Liver (tissue), 9 donors: ENCODE data around the gene KCTD4. TPM values are rescaled to one million over a fixed set of nuclear protein-coding genes. Genes with fewer than 3 reads are reported as not detected.
A peak's percentile ranks its signal among the peaks of the same experiment; 100 is the strongest.

ENCODE experiments used
- DNase-seq: peaks from one replicate; pipeline ENCODE4 v3.0.0-alpha.2; 2017; ENCODE audit warnings: low spot score
- H3K27ac ChIP-seq, 2 donors: one replicate each; pipeline ENCODE4 v1.7.0; 2013; ENCODE audit warnings: inconsistent platforms in 2 of 2, low read length in 2 of 2, control low read depth in 1 of 2, low read depth in 1 of 2, mild to moderate bottlenecking in 1 of 2
- H3K27me3 ChIP-seq, 4 donors: one replicate each; pipeline versions ENCODE4 v1.6.1 to v1.7.0; 2013; ENCODE audit warnings: low read length in 3 of 4, inconsistent platforms in 1 of 4, mild to moderate bottlenecking in 1 of 4, moderate library complexity in 1 of 4; ENCODE audit not compliant: control insufficient read depth in 4 of 4, insufficient read depth in 4 of 4
- H3K36me3 ChIP-seq, 4 donors: one replicate each; pipeline versions ENCODE4 v1.6.1 to v1.7.0; 2013; ENCODE audit warnings: low read length in 3 of 4, mild to moderate bottlenecking in 3 of 4, low read depth in 1 of 4, moderate library complexity in 1 of 4; ENCODE audit not compliant: control insufficient read depth in 4 of 4, insufficient read depth in 3 of 4
- H3K4me1 ChIP-seq, 4 donors: one replicate each; pipeline versions ENCODE4 v1.6.1 to v1.7.0; 2013; ENCODE audit warnings: low read length in 3 of 4, mild to moderate bottlenecking in 3 of 4, moderate library complexity in 1 of 4; ENCODE audit not compliant: control insufficient read depth in 4 of 4, insufficient read depth in 4 of 4
- H3K4me3 ChIP-seq, 3 donors: one replicate each; pipeline versions ENCODE4 v1.6.1 to v1.7.0; 2013; ENCODE audit warnings: low read length in 3 of 3, control low read depth in 1 of 3, low read depth in 1 of 3, mild to moderate bottlenecking in 1 of 3
- H3K9ac ChIP-seq, 2 donors: one replicate each; pipeline ENCODE4 v1.7.0; 2013; ENCODE audit warnings: low read length in 2 of 2, mild to moderate bottlenecking in 2 of 2, moderate library complexity in 2 of 2, control low read depth in 1 of 2, low read depth in 1 of 2
- H3K9me3 ChIP-seq, 4 donors: one replicate each; pipeline versions ENCODE4 v1.6.1 to v1.7.0; 2013; ENCODE audit warnings: low read length in 3 of 4; ENCODE audit not compliant: control insufficient read depth in 4 of 4
- CTCF ChIP-seq: fragments of 150-350 bp; IDR thresholded peaks from 2 replicates; pipeline ENCODE4 v1.5.1; 2017; ENCODE audit warnings: improper control_type of control experiment, low read depth, low read length; ENCODE audit not compliant: missing input control
- EGR1 ChIP-seq, 2 donors: IDR thresholded peaks; 2 replicates each; pipeline ENCODE4 v1.6.1; 2016 to 2018; ENCODE audit warnings: antibody characterized with exemption in 2 of 2, low read depth in 2 of 2
- FOXA1 ChIP-seq: IDR thresholded peaks from 2 replicates; pipeline ENCODE4 v1.6.1; 2016; ENCODE audit warnings: antibody characterized with exemption
- FOXA2 ChIP-seq: IDR thresholded peaks from 2 replicates; pipeline ENCODE4 v1.6.1; 2016; ENCODE audit warnings: antibody characterized with exemption
- GABPA ChIP-seq, 2 donors: IDR thresholded peaks in 1 of 2; conservative IDR thresholded peaks in 1 of 2; 2 replicates each; pipeline ENCODE4 v1.6.1; 2016; ENCODE audit warnings: antibody characterized with exemption in 2 of 2, mild to moderate bottlenecking in 1 of 2, moderate library complexity in 1 of 2
- HNF4A ChIP-seq, 2 donors: conservative IDR thresholded peaks; 2 replicates each; pipeline ENCODE4 v1.6.1; 2016; ENCODE audit warnings: antibody characterized with exemption in 2 of 2, mild to moderate bottlenecking in 2 of 2
- HNF4G ChIP-seq: IDR thresholded peaks from 2 replicates; pipeline ENCODE4 v1.6.1; 2016; ENCODE audit warnings: antibody characterized with exemption
- JUND ChIP-seq, 2 donors: IDR thresholded peaks; 2 replicates each; pipeline ENCODE4 v1.6.1; 2016; ENCODE audit warnings: antibody characterized with exemption in 2 of 2
- MAX ChIP-seq: IDR thresholded peaks from 2 replicates; pipeline ENCODE4 v1.6.1; 2016; ENCODE audit warnings: antibody characterized with exemption
- NR2F2 ChIP-seq: IDR thresholded peaks from 2 replicates; pipeline ENCODE4 v1.6.1; 2016; ENCODE audit warnings: antibody characterized with exemption
- RAD21 ChIP-seq, 2 donors: IDR thresholded peaks; 2 replicates each; pipeline ENCODE4 v1.6.1; 2016; ENCODE audit warnings: antibody characterized with exemption in 2 of 2, mild to moderate bottlenecking in 2 of 2
- RXRA ChIP-seq, 2 donors: IDR thresholded peaks; 2 replicates each; pipeline ENCODE4 v1.6.1; 2017 to 2018; ENCODE audit warnings: antibody characterized with exemption in 2 of 2, mild to moderate bottlenecking in 1 of 2
- SP1 ChIP-seq: IDR thresholded peaks from 2 replicates; pipeline ENCODE4 v1.6.1; 2018; ENCODE audit warnings: antibody characterized with exemption, mild to moderate bottlenecking
- TAF1 ChIP-seq: conservative IDR thresholded peaks from 2 replicates; pipeline ENCODE4 v1.6.1; 2016; ENCODE audit warnings: antibody characterized with exemption, mild to moderate bottlenecking
- YY1 ChIP-seq: IDR thresholded peaks from 2 replicates; pipeline ENCODE4 v1.6.1; 2016; ENCODE audit warnings: antibody characterized with exemption, mild to moderate bottlenecking
- ZBTB33 ChIP-seq: IDR thresholded peaks from 2 replicates; pipeline ENCODE4 v1.6.1; 2016; ENCODE audit warnings: antibody characterized with exemption
- WGBS: extraction: QIAGEN DNeasy Blood & Tissue Kit; methylation state at CpG from one replicate; pipeline ENCODE4 v1.1.7; 2013; 5-methylcytosine and 5-hydroxymethylcytosine counted together
- polyA plus RNA-seq, 2 donors: library from polyadenylated mRNA; stranded (reverse) in 1 of 2; unstranded in 1 of 2; fragments of 200-250 nt in 1 of 2; fragments of >200 nt in 1 of 2; fragmentation: Nextera tagmentation in 1 of 2; extraction: Ambion mirVana in 1 of 2; gene quantifications; one replicate each; pipeline versions ENCODE4 v1.2.1 to v1.2.3, GENCODE V29; 2013 to 2015
- total RNA-seq, 2 donors: library from RNA; depleted of rRNA; stranded (reverse); fragments of >200 nt; gene quantifications; one replicate each; pipeline ENCODE4 v1.2.3, GENCODE V29; 2014
- TF ChIP-seq, protein P1 (sequence below): IDR thresholded peaks from 2 replicates; pipeline ENCODE4 v1.6.1; 2016; ENCODE audit warnings: antibody characterized with exemption
- TF ChIP-seq, protein P2 (sequence below): IDR thresholded peaks from 2 replicates; pipeline ENCODE4 v1.6.1; 2016; ENCODE audit warnings: antibody characterized with exemption, mild to moderate bottlenecking
- donor health status: healthy.
- donor health status: healthy.
- donor health status: healthy.
- donor health status: healthy.
- donor health status: healthy.

The KCTD4 gene
- total and polyA plus RNA-seq, 4 donors = 0.19 TPM; not detected in 3

DNA sequence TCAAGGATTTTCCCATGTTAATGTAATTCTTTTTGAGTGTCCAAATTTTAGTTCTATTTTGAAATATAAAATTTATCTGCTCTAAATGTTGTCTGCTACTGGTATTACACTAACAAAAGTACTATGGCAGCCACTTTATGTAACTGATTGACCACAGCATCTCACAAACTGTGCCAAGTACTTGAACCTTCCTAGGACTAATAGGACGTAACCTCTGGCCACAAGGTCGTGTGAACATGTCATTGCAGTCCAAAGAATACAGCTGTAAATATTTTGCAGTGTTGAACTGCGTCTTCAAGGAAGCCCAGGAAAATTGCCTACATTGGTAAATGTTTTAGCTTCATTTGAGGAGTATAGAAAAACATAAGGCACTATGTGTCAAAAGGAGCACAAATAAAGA is 1.9 kb downstream of the KCTD4 start (continued):
- TF ChIP-seq, protein P1, sequence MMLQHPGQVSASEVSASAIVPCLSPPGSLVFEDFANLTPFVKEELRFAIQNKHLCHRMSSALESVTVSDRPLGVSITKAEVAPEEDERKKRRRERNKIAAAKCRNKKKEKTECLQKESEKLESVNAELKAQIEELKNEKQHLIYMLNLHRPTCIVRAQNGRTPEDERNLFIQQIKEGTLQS = no peak
- TF ChIP-seq SP1 (no peak), HNF4A (conservative IDR thresholded peaks at IDR 0.05) (peak in 1 of 2 donors; percentile 45), ZBTB33 (no peak), HNF4G (no peak)

DNA sequence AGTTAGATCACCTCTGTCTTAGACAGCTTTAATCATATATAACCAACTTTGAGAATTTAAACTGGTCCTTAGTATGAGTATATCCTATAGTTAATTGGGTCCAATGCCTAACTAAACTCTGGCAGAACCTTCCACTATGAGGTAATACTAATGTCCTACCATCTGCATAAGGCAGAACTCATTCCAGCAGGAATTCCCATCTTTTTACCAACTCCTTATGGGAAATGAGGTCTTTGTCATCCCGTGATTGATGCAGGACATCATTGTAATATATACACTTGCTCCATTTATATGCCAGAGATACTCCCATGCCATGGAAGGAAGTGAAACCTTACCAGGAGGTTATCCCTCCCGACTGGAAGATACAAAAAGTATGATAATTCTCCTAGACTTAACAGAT is 2.8 kb downstream of the KCTD4 start:
- H3K27me3 ChIP-seq = no peaks in the 10 kb centered on the region
- no peaks in the 10 kb centered on the region for H3K9me3 ChIP-seq
- peaks cover 0 to 17% (median 12%) of the 10 kb centered on the region in 4 donors for H3K4me1 ChIP-seq
- no peak overlapping the region for H3K4me3 ChIP-seq
- TF ChIP-seq FOXA2 = no peak
- TF ChIP-seq, protein P1 = no peak
- no peak for TF ChIP-seq SP1
- no peak for TF ChIP-seq TAF1
- H3K9ac ChIP-seq = no peak overlapping the region
- 89% methylated on average over 2 of the region's 2 CpGs for WGBS
- no peaks in the 10 kb centered on the region for H3K36me3 ChIP-seq
- DNase-seq = no peak
- H3K27ac ChIP-seq = no peak overlapping the region

DNA sequence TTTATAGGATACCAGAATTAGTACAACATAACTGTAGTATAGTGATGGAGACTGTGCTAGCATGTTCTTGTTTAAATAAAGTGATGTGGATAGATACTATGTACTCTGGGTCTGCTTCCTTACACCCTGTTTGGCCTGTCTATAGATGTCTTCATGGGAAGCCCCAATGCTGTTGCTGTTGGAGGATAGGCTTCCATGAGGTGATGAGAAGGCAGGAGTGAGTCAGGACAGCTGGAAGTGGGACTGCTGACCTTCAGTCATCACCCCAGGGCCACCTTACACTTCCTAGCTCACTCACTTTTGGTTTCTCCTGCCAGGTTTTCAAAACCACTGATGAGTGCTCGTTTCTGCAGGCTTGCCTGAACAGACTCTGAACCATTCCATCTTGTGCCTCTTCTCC is 4.2 kb downstream of the KCTD4 start:
- DNase-seq = no peak
- TF ChIP-seq FOXA2 (no peak), EGR1 (IDR thresholded peaks at IDR 0.05; ENCODE audit: low read depth in 2 of 2) (no peak), RAD21 (IDR thresholded peaks at IDR 0.05) (no peak), CTCF (no peak), NR2F2 (no peak), TAF1 (no peak), GABPA (IDR thresholded peaks at IDR 0.05 in 1 of 2, conservative IDR thresholded peaks at IDR 0.05 in 1 of 2) (no peak), HNF4G (no peak), JUND (IDR thresholded peaks at IDR 0.05) (no peak), RXRA (IDR thresholded peaks at IDR 0.05) (no peak), SP1 (no peak), YY1 (no peak), MAX (no peak), HNF4A (conservative IDR thresholded peaks at IDR 0.05) (no peak), FOXA1 (no peak), ZBTB33 (no peak)
- TF ChIP-seq, protein P1 = no peak
- TF ChIP-seq, protein P2, sequence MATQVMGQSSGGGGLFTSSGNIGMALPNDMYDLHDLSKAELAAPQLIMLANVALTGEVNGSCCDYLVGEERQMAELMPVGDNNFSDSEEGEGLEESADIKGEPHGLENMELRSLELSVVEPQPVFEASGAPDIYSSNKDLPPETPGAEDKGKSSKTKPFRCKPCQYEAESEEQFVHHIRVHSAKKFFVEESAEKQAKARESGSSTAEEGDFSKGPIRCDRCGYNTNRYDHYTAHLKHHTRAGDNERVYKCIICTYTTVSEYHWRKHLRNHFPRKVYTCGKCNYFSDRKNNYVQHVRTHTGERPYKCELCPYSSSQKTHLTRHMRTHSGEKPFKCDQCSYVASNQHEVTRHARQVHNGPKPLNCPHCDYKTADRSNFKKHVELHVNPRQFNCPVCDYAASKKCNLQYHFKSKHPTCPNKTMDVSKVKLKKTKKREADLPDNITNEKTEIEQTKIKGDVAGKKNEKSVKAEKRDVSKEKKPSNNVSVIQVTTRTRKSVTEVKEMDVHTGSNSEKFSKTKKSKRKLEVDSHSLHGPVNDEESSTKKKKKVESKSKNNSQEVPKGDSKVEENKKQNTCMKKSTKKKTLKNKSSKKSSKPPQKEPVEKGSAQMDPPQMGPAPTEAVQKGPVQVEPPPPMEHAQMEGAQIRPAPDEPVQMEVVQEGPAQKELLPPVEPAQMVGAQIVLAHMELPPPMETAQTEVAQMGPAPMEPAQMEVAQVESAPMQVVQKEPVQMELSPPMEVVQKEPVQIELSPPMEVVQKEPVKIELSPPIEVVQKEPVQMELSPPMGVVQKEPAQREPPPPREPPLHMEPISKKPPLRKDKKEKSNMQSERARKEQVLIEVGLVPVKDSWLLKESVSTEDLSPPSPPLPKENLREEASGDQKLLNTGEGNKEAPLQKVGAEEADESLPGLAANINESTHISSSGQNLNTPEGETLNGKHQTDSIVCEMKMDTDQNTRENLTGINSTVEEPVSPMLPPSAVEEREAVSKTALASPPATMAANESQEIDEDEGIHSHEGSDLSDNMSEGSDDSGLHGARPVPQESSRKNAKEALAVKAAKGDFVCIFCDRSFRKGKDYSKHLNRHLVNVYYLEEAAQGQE = no peak
- Histone ChIP-seq H3K4me3 (no peak overlapping the region), H3K4me1 (peaks cover 0 to 17% (median 12%) of the 10 kb centered on the region in 4 donors), H3K9me3 (no peaks in the 10 kb centered on the region), H3K27me3 (no peaks in the 10 kb centered on the region), H3K27ac (no peak overlapping the region), H3K9ac (no peak overlapping the region), H3K36me3 (no peaks in the 10 kb centered on the region)
- 79% methylated on average over 1 of the region's 1 CpG for WGBS
